Right hindlimb (tissue), 1 donor: Measurements from ENCODE around the gene TMEM163.
A peak's percentile ranks its signal among the peaks of the same experiment; 100 is the strongest.

Source experiments
- DNase-seq: peaks from one replicate; pipeline ENCODE4 v3.0.0-alpha.2; 2018

TMEM163 gene

DNA sequence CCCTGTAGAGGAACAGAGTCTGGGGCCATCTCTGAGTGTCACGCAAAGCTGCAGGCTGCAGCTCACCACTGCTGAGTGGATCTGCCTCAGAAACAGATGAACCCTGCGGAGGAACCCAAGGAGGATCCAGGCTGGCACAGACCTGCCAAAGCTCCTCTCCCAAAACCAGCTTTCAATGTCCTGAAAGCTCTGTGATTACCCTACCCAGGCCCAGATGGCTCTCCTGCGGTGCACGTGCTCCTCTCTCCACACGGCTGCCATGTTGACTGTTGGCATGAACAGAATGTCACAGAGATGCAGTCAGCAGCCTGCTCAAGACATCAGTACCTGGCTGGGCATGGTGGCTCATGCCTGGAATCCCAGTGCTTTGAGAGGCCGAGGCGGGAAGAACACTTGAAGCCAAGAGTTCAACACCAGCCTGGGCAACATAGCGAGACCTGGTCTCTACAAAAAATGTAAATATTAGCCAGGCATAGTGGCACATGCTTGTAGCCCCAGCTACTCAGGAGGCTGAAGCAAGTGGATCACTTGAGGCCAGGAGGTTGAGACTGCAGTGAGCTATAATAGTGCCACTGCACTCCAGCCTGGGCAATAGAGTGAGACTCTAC is 248.1 kb downstream of the TMEM163 start:
- DNase-seq = no peak

DNA sequence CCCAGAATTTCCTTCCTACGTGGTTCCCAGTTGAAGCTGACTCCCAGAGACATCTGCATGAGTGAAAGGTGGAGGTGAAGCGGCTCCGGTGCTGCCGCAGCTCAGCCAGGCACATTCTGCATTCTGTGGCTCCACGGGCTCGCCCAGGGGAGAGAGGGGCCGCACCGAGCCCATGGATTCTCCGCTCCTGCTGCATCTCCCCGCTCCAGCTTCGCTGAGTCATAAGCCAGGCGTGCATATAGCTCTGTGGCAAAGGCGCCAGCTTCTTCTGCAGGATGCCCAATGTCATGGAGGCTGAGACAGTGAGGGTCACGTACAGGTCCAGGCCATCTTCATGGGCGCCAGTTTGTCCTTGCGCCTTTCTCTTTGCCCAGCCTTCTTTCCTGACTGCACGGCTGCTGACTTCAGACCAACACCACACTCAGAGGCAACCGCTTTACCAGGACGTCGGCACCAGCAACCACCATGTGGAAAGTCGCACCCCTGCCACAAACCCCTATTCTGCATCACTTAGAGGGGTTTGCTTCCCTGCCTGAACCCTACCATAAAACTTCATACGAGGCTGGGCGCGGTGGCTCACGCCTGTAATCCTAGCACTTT is 249.2 kb downstream of the TMEM163 start:
- no peak for DNase-seq

DNA sequence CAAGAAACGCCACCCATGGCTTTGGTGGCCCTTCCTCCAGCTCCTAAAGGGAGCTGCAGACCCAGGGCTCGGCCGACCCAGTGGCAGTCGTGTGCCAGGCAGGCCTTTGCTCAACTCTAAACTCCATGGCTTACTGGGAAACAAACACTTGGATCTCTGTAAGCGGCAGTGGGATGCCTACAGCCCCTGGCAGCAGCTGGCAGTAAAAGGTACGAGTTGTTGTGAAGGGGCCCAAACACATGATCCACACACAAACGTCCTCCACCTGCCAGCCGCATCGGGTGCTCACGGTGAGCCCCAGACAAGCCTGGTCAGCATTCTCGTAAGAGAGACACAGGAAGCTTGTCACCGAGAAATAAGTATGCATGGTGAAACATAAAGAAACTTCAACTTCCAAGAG is 250.0 kb downstream of the TMEM163 start:
- DNase-seq = no peak

DNA sequence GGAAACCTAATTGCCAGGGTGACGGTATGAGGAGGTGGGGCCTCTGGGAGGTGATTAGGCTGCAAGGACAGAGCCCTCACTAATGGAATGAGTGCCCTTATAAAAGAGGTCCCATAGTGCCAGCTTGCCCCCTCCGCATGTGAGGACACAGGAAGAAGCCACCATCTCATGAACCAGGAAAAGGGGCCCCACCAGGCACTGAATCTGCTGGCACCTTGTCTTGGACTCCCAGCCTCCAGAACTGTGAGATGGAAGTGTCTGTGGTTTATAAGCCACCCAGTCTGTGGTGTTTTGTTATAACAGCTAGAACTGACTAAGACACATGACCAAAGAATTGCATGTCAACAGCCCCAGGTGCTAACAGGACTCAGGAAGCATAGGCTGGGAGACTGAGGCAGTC is 250.6 kb downstream of the TMEM163 start:
- DNase-seq = no peak

DNA sequence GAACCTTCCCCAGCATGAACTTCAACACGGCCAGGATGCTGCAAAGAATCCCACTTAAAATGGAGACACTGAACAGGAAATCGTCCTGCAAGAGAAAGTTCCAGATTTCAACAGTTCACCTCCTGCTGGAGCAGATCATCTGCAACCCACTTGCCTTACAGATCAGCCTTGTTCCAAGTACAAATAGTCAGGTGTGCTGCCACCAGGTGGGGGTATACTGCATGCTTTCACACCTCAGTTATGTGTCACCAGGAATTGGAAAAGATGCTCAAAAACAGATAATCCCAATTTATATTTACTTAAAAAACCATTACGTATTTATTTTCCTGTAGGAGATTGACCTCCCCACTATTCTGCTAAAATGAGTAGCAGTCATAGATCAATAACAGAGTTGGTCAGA is 252.7 kb downstream of the TMEM163 start:
- no peak for DNase-seq

DNA sequence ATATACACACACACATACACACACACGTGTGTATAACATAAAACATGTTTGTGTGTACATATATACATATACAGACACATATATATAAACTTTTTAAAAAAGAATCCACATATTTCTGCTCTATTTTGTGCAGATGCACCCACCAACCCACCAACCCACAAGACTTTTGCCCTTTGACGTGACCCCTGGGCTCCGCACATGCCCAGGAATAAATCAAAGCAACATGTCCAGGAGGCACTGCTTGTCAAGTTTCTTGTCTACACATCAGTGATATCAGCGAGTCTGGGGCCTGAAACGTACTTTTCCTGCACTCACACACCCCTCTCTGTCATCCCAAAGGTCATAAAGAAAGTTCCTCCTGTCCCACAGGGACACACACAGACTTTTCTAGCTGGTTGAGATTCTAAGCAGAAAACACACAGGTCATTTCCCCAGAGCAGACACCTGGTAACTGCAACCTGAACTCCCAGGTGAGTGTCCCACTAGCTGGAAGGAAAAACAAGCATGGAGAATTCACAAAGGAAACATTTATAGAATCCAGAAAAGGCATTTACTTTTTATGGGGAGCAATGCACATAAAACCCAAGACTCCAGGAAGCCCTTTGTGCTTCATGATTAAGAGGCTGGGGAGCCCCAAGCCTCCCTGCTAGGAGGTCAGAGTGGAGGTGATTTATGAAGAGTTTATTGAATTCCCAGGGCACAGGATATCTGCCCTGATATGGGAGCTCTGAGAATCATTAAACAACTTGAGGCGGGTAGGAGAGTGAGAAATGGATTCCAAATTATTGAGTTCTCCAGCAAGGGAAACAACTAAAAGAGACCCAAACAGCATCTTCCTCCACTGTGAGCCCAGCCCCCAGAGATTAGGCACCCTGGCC is 253.3 kb downstream of the TMEM163 start:
- no peak for DNase-seq

DNA sequence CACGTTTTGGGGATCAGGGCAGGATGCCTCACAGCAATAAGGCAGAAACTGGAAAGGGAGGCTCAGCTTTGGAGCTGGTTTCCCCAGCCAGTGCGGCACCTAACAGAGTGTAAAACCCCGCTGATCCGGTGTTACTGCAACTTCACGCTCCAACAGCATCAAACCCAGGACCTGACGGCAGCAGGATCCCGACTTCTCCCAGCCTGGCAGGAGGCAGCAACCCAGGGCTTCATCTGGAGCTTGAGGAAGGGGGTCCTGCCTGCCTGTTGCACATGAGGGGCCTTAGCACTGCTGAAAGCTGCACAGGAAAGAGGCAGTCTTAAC is 255.1 kb downstream of the TMEM163 start:
- no peak for DNase-seq

DNA sequence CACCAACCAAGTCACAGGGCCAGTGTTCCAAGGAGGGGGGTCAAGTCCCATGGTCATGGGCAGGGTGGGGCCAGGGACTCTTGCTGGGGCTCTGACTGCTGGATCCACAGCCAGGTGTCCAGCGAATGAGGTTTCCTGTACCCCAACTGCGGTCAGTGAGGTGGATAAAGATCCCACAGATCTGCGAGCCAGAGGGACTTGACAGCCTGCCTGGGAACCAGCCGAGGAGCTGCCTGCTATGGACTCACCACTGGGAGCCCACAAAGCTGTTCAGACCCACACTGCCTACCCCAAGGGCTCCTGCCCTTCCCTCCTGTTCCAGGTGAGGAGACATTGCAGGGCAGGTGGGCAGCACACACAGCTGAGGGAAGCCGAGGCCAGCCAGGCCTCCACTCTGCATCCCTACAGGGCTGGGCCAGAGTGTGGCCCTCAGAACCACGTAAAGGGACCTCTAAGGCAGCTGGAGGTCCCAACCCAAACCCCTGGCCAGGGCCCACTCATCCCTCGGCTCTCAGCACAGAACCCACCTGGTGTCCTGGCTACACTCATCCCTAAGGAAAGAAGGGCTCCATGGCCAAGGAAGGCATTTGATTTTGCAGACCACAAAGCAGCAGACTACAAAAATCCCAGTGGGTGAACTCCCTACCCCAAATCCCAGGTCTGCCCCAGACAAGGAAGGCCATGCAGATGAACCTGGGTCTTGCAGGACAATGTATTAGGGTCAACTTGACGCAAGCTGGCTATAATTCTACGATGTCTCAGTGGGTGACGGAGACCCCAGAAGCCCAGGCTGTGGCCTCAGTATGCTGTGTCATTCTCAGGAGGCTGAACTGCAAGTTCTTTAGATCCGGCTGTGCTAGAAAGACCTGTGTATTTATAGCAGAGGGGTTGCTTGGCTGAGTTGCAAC is 255.8 kb downstream of the TMEM163 start:
- no peak for DNase-seq

DNA sequence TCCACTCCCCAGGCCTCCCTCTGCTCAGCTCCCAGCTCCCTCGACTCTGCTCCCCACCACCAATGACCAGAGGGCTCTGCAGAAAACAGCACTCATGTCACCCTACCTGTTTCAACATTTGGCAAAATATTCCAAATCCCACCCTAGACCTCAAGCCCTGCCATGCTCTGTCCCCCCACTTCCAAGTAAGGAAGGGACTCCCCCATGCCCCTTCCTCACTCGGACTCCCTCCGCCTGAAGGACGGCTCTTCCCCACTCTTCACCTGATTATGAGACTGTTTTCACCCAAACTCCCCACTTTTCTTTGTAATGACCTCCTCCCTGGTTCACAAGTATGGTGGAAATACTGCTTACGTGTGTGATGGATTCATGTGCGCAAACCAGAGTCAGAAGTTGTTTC is 256.5 kb downstream of the TMEM163 start:
- DNase-seq = no peak

DNA sequence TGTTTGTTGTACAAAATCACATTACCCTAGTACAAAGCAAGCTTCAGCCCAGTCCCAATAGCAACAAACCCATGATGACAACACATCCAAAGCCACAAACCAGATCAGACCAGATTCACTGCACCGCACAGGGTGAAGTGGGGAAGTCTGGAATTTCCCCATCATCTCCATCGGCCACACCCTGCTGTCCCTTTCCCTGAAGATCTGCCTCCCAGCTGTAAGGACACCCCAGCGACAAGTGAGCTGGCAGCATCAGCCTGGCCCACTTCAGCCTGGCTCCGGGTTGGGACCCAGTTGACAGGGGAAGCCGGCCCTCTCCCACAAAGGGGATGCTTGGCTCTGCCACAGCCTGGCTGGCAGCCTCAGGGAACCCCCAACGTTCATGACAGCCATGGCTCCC is 257.3 kb downstream of the TMEM163 start:
- DNase-seq = no peak

DNA sequence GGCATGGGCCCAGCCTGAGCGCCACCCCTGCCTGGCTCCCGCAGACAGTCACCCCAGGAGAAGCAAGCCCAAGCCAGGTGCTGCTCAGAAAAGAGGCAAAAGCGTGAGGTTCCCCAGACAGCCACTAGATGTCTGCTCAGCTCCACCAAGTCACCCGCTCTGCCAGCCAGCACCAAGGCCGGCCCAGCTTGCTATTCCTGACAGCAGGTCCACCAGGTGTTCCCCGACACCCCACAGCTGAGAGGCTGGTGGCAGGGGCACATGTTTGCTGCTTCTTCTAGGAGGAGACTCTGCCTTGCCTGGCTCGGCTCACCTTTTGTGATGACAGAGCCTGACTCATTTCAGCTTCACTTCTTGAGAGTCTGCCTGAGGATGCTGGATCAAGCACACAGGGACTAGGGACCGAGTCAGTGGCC is 258.2 kb downstream of the TMEM163 start:
- peak; percentile 72 for DNase-seq

DNA sequence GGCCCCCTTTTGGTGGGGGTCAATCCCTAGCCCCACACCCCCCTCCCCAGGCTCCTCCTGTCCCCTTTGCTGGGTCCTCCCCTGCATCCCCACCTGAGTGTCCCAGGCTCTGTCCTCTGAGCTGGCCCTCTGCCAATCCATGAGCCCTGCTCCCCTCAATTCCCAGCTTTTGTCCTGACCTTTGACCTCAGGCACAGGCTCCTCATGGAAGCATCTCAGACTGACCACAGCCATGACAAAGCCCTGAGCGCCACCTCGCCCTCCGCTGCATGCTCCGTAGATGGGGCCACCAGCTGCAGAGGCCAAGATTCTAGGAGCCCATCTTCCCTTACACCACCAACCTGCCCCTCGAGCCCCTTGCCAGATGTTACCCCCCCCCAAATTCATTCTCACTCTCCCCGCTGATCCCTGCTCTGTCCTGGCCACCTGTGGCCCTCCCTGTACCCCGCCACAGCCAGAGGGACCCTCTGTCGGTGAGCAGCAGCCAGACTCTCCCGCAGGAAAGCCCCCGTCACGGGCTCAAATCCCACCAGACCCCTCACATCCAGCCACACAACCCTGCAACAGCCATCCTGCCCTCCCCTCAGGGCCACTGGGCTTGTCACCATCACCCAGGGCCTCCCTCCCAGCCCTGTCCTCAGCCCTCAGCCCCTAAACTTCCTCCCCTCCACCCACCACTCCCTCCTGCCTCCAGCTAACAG is 258.9 kb downstream of the TMEM163 start:
- DNase-seq = peak; percentile 16

DNA sequence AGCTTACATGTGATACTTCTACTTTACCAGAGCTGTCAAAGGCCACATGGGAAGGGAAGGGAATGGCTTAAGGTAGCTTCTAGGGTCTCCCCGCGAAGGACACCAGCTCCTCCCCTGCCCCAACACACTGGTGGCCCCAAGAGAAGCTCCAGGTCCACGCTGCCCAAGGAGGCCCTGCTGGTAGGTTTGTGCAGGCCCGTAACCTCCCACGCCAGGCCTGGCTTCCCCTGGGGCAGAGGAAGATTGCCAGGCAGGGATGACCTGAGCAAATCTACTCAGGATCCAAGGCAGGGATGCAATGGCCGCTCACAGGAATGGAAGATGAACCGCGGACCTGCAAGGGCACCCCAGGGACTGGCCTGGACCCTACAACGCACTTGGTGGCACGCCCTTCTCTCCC is 259.9 kb downstream of the TMEM163 start:
- peak; percentile 19 for DNase-seq

DNA sequence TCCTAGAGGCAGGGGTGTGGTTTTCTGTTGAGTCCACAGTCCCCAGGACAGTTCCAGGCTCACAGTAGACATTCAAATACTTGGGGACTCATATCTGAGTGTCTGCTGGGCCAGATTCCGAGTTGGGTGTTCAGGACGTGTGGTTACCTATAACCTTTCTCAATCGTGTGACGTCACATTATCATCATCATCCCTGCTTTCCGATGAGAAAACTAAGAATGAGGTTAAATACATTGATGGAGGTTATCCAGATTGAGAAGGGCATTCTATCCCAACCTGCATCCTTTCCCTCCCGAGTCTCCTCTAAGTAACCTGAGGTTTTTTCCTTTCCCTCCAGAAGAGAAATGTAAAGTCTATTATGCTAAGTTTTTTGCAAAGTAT is 260.3 kb downstream of the TMEM163 start:
- DNase-seq = no peak

DNA sequence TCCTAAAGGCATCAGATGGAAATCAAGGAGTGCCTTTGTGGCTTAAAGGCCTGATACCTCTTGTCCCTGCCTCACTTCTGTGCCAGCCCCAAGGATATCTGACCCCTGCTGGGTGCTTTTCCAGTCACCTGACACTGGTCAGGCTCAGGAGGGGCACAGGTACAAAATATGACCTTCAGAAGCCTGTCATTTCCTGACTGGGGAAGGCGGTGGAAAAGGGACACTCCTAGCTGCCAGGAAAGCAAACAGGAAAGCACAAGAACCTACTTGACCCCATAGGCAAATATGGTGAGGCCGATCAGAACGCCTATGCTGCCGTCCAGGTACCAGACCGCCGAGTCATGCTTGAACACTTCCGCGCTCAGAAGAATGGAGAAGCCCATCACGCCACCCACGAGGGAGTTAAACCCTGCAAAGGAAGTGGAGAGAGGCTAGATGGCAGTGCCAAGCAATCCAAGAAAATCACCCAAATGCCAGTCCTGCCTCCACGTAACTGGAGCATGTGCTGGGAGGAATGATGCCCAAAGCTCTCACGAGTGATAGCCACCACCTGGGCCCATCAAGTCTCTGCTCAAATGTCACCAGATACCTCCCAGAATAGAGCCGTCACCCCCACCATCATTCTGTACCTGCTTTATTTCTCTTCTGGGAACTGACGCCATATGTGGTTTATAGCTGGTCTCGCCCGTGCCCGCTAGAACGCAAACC is 260.9 kb downstream of the TMEM163 start:
- DNase-seq = peak; percentile 11

DNA sequence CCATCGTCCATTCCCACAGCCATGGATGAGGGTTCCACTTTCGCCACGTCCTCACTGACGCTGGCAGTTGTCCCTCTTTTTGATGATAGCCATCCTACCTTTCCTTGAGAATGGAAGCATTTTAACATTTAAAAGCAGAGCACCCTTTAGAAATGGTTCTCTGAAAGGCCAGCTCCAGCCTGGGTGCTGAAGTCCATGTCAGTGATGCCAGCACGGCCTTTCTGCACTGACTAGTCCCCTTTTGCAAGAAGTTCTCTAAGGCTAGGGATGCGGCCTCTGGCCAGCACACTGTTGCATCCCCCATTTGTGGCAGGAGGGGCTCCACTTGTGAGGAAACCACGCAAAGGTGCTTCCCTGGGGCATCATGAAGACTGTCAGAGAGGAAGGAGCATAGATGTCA is 261.4 kb downstream of the TMEM163 start:
- DNase-seq = peak; percentile 11

DNA sequence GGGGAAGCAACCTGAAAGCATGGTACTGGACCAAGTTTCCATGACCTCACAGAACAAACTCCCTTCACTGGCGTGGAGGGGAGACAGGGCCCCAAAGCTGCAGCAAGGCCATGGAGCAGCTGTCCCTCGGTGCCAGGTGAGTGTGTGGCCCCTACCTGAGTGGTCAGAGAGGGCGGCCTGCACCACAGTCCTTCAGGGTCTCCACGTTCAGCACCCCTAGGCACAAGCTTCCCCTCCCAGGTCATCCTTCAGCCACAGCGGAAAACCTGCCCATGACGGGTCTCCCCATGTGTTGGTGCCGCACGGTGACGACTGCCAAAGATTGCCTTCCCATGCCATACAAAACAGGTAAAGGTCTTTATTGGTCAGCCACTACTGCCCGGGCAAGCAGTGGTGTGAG is 263.4 kb downstream of the TMEM163 start:
- DNase-seq = peak; percentile 17

DNA sequence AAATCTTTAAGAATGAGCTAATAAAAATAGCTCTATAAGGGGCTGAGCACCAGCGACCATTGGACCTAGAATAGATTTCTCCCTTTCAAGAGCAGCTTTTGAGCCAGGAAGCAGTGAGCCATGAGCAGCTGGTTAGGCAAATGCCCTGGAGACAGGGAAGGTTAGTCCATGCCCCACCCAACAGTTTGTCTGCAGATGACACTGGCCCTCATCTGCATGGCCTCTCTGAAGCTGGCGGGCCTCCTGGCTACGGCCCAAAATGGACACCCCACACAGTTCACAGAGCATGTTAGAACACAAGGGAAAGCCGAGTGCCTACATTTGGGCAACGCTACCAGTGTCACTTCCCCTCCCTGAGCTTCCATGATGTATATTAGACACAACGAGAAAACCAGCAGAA is 263.9 kb downstream of the TMEM163 start:
- DNase-seq = peak; percentile 23

DNA sequence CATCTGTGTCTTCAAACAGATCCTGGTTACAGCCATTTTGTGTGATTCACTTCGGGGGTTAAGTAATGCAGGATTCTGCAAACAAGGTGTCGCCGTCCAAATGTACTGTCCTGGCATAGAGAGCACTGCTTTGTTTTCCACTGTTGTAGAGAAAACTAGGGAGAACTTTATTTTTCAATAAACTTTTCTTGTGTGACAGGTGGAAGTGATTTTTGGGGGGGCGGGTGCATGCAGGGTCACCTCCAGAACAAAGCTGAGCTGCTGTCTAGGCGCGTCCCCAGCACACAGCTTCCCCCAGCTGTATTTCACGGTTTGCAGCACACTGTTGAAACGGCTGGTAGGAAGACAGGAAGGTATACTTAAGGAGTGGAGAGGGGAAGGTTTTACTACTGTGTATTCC is 264.4 kb downstream of the TMEM163 start:
- DNase-seq = no peak

DNA sequence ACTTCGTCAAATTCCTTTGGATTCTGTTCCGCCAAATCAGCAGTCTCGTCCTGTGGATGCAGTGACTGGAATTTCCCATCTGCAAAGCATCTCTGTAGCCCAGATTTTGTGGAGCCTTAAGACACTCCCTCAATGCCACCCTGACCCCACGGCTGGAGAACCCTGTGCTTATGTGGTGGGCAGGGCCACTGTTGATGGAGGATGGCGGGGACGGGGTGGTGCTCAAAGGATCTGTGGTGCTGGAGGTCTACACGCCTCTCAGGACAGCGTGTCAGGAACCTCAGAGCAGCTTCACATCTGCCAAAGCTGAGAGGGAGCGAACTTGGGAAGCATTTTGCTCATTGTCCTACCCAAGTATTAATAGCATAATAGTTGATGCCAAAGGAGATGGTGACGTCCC is 264.8 kb downstream of the TMEM163 start:
- DNase-seq = no peak

DNA sequence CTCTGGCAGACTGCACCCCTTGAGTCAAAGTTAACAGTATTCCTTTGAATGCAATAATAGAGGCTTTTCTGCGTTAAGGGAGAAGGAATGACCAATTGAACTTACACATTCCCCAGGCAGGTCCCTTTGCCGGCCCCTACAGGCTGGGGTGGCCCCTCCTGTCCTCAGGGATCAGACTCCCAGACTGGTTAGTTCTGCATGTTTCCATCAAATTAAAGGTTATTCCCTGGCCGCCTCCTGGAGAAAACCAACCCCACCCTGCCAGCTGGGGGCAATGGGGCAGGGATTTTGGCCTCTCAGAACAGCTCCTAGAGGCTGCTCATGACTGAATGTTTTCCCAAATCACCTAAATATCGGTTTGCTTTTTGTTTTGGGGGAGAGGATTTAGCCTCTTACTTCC is 265.3 kb downstream of the TMEM163 start:
- DNase-seq = no peak
